SK-N-SH treated with all-trans-retinoic acid at 6 μM for 48 hours (cell line): Measurements from ENCODE around the gene ERI3.

Experiments used
- ZFP30 ChIP-seq: fragments of 450-650 bp; formaldehyde crosslinking; IDR thresholded peaks from 2 replicates; pipeline ENCODE4 v1.5.0; 2022; ENCODE audit warnings: mild to moderate bottlenecking, moderate library complexity
- ZNF565 ChIP-seq: fragments of 450-650 bp; formaldehyde crosslinking; conservative IDR thresholded peaks from 2 replicates; pipeline ENCODE4 v1.5.0; 2020; ENCODE audit warnings: low read depth, mild to moderate bottlenecking, moderate library complexity
- TF ChIP-seq, protein P1 (sequence below): fragments of 250-450 bp; sonication (Bioruptor Pico); IDR thresholded peaks from 2 replicates; pipeline ENCODE4 v1.5.1; 2021; ENCODE audit warnings: mild to moderate bottlenecking, moderate library complexity

DNA sequence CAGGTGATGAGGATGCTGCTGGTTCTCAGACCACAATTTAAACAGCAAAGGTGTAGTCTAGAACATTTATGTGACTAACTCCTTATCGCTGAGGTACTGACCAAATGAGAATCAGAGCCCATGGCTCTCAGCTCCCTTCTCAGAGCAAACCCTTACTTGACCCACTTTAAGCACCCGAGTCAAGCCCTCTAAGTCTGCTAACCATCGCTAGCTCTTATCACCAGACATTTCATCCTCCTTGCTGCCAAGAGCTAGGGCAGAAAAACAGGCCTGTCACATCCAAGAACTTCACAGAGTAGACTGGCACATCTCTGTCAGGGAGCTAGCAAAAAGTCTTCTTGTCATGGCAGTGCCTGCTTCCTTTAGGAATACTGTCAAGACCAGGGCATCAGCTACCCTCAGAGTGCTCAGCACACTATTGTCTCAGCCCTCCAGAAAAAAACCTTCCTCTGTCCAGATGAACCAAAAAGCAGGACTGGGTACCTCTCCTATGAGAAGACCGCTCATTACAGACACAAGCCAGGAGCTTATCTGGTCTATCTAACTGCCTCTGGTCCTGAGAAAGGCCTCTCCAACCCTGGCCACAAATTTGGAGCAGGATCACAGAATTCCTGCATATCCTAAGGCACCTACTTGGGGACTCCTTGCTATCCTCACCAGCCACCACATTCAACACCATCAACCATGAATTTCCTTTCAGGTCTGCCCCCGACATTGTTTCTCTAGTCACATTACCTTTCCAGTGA is 26.2 kb downstream of the ERI3 start:
- TF ChIP-seq, protein P1, sequence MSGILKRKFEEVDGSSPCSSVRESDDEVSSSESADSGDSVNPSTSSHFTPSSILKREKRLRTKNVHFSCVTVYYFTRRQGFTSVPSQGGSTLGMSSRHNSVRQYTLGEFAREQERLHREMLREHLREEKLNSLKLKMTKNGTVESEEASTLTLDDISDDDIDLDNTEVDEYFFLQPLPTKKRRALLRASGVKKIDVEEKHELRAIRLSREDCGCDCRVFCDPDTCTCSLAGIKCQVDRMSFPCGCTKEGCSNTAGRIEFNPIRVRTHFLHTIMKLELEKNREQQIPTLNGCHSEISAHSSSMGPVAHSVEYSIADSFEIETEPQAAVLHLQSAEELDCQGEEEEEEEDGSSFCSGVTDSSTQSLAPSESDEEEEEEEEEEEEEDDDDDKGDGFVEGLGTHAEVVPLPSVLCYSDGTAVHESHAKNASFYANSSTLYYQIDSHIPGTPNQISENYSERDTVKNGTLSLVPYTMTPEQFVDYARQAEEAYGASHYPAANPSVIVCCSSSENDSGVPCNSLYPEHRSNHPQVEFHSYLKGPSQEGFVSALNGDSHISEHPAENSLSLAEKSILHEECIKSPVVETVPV (CRISPR knock-in tag) = no peak
- TF ChIP-seq ZFP30 (CRISPR knock-in tag) (no peak), ZNF565 (CRISPR knock-in tag) (no peak)
